Right lobe of liver (tissue), 6 donors: ENCODE measurements around the gene HNRNPA3. TPM values are rescaled to one million over a fixed set of nuclear protein-coding genes. Genes with fewer than 3 reads are reported as not detected.
"Not testable (repeated sequence)": the region's sequence is repeated elsewhere in the genome, so short reads cannot be mapped to it uniquely, and the experiment has no call there.

Experiments
- ATAC-seq, 4 donors: fragments of 200-7000 bp; cut with Tn5 transposase; one replicate each; pipeline ENCODE4 v1.9.1; 2020; ENCODE audit warnings: mild to moderate bottlenecking in 4 of 4, moderate library complexity in 4 of 4
- DNase-seq, 3 donors: peaks; one replicate each; pipeline ENCODE4 v3.0.0-alpha.2; 2020
- H3K27ac ChIP-seq, 3 donors: fragments of 200-600 bp; one replicate each; pipeline ENCODE4 v1.8.0; 2022
- H3K27me3 ChIP-seq, 2 donors: fragments of 200-600 bp; one replicate each; pipeline ENCODE4 v1.8.0; 2022
- H3K36me3 ChIP-seq, 4 donors: fragments of 200-600 bp; sonication (generic) in 1 of 4; one replicate each; pipeline versions ENCODE4 v1.5.1 to v1.8.0; 2017 to 2022; ENCODE audit warnings: control low read depth in 1 of 4
- H3K4me1 ChIP-seq, 4 donors: fragments of 200-600 bp; sonication (generic) in 1 of 4; one replicate each; pipeline versions ENCODE4 v1.5.1 to v1.8.0; 2017 to 2022; ENCODE audit warnings: control low read depth in 1 of 4
- H3K4me3 ChIP-seq, 3 donors: fragments of 200-600 bp; one replicate each; pipeline ENCODE4 v1.8.0; 2022
- H3K9me3 ChIP-seq, 4 donors: fragments of 200-600 bp; sonication (generic) in 1 of 4; one replicate each; pipeline versions ENCODE4 v1.5.1 to v1.8.0; 2017 to 2022; ENCODE audit warnings: control low read depth in 1 of 4
- POLR2A ChIP-seq: fragments of 450-650 bp; IDR thresholded peaks from one replicate; pipeline ENCODE4 v1.6.1; 2017; ENCODE audit warnings: antibody characterized with exemption, mild to moderate bottlenecking
- WGBS: methylation state at CpG from one replicate; pipeline ENCODE4 v1.1.6; 2018; ENCODE audit warnings: low coverage, low lambda C conversion rate; ENCODE audit not compliant: insufficient coverage; ENCODE audit errors: missing lambda C conversion rate; 5-methylcytosine and 5-hydroxymethylcytosine counted together
- intact Hi-C, 2 donors: fragments of 100-400 bp; cut with DNase I; formaldehyde crosslinking; loops; one replicate each; pipeline versions ENCODE4 v1.11.2 to v1.14.1; 2022
- total RNA-seq, 6 experiments: library from RNA; depleted of rRNA in 2 of 6; stranded (reverse); fragments of >200 nt in 2 of 6; fragmentation: NEBNext Ultra II Directional in 3 of 6; extraction: Animal tissue kit (Norgen Biotek cat#: 25700) in 3 of 6; gene quantifications; one replicate each; pipeline versions ENCODE4 v1.1.0 to v1.2.4, GENCODE V29; 2016 to 2023
- TF ChIP-seq, protein P1 (sequence below), 4 donors: fragments of 200-600 bp in 3 of 4; fragments of 450-650 bp in 1 of 4; IDR thresholded peaks; one replicate each; pipeline versions ENCODE4 v1.5.1 to v1.8.0; 2016 to 2022; ENCODE audit warnings: antibody characterized with exemption in 4 of 4, mild to moderate bottlenecking in 2 of 4
- donor health status: DM: no; HTN: yes; CAD: no.
- donor health status: DM: no; HTN: no; CAD: no.
- donor health status: DM: no; HTN: no; CAD: no.
- donor health status: DM: no; HTN: yes; CAD: no.
- donor health status: DM: no; HTN: yes; CAD: no.

Gene HNRNPA3
- total RNA-seq, 6 experiments from 2014 or later, result 22.4 to 70.4 (median 54.8) TPM

DNA sequence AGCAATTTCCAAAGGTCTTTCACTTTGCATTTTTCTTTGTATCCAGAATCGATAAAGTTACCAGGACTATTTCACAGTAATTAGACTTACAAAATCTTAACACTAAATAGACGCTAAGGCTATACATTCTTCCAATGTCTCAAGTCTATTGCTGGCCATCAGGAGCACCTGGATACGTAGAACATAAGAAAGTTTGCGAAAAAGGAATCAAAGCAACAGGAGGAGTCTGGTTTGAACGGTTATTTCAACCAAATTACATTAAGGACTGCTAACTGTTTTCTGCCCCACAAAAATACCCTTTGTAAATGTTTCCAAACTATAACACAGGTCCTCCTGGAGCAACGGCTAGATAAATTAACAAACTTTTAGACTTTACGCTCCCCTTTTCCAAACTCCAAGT lies 1.4 kb upstream of the HNRNPA3 start:
- TF ChIP-seq, protein P1, sequence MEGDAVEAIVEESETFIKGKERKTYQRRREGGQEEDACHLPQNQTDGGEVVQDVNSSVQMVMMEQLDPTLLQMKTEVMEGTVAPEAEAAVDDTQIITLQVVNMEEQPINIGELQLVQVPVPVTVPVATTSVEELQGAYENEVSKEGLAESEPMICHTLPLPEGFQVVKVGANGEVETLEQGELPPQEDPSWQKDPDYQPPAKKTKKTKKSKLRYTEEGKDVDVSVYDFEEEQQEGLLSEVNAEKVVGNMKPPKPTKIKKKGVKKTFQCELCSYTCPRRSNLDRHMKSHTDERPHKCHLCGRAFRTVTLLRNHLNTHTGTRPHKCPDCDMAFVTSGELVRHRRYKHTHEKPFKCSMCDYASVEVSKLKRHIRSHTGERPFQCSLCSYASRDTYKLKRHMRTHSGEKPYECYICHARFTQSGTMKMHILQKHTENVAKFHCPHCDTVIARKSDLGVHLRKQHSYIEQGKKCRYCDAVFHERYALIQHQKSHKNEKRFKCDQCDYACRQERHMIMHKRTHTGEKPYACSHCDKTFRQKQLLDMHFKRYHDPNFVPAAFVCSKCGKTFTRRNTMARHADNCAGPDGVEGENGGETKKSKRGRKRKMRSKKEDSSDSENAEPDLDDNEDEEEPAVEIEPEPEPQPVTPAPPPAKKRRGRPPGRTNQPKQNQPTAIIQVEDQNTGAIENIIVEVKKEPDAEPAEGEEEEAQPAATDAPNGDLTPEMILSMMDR (IDR thresholded peaks at IDR 0.05), result no peak
- TF ChIP-seq POLR2A, result no peak
- ATAC-seq (no peak), DNase-seq (no peak)
- Histone ChIP-seq H3K27me3 (no peaks in the 10 kb centered on the region), H3K4me3 (peak overlapping the region; percentile 30 to 58 (median 46)), H3K27ac (peak overlapping the region; percentile 91 to 99 (median 96)), H3K4me1 (peaks cover 0 to 24% (median 7%) of the 10 kb centered on the region in 4 donors), H3K9me3 (no peaks in the 10 kb centered on the region), H3K36me3 (peaks cover 0 to 13% (median 1%) of the 10 kb centered on the region in 4 donors)
- 26% methylated on average over 7 of the region's 7 CpGs for WGBS
- intact Hi-C loops, result no loop called here

DNA sequence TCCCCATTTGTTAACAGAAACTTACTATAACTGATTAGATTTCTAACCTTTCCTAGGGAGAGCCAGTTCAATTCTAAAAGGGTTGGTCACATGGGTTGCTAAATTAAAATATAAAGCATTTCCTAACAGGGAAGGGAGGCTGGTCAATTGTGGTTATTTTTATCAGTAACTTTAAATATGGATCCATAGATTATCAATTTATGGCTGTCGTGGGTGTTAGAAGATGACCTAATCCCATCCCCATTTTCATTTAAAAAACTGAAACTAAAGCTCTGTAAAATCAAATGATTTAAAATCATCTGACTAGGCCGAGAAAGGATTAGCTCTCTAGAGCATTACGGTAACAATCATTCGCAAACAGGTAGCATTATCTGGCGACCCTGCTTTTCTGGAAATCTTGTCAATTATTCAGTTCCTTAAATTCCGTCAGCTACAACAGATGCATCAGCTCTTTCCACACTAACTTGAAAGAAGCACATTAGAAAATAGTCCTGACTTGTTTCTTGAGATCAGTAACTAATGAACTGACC lies 953 bp upstream of the HNRNPA3 start:
- Histone ChIP-seq H3K9me3 (no peaks in the 10 kb centered on the region), H3K27ac (peak overlapping the region; percentile 91 to 99 (median 96)), H3K27me3 (no peaks in the 10 kb centered on the region), H3K4me1 (peaks cover 0 to 24% (median 7%) of the 10 kb centered on the region in 4 donors), H3K4me3 (peak overlapping the region; percentile 30 to 58 (median 46)), H3K36me3 (peaks cover 0 to 17% (median 5%) of the 10 kb centered on the region in 4 donors)
- ATAC-seq, result no peak
- TF ChIP-seq, protein P1 (IDR thresholded peaks at IDR 0.05), result no peak
- TF ChIP-seq POLR2A, result no peak
- WGBS, result 0% methylated on average over 6 of the region's 6 CpGs
- DNase-seq, result no peak
- intact Hi-C loops, result no loop called here

DNA sequence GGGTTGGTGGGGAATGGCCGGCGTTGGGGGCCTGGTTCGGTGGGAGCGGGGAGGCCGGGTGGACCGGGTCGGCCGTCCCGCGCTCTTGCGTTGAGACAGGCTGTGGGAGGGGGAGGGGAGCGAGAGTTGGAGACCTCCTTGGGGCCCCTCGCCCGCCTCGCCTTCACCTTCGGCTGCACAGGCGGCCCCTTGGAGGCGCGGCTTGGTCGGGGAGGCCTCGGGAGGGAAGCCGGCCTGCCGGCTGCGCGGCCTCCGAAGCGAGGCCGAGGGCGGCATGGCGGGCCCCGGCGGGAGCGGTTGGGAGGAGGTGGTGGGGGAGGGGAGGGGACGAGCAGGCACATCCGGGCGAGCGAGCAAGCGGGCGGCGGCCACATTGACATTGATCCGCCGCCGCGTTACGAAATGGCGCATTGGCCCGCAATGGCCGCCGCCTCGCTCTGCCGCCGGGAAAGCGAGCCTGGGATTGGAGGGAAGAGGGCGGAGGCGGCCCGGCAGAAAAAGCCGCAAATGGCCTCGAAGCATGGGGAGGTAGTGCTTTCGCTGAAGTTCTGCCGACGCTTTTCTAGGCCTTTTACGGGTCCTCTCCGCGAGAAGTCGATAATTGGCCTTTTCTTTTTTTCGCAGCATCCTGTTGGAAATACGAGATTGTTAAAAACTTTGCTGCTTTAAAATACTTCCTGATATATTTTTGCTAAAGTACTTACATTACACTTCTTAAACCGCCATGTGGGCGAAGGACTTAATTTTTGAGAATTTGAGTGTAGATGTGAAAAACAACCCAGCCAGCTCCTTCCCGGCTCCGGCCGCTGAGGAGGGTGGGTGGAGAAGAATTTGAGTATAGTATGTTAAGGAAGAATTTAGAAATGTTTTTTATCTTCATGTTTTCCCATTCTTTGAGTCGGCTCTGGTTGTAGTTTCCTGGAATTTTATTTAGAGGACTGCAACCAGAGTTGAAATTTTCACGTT lies 580 bp downstream of the HNRNPA3 start:
- peaks cover 0 to 24% (median 7%) of the 10 kb centered on the region in 4 donors for H3K4me1 ChIP-seq
- peaks cover 0 to 33% (median 14%) of the 10 kb centered on the region in 4 donors for H3K36me3 ChIP-seq
- H3K27ac ChIP-seq, result peak overlapping the region; percentile 96 to 100 (median 99)
- no peaks in the 10 kb centered on the region for H3K9me3 ChIP-seq
- H3K4me3 ChIP-seq, result peak overlapping the region; percentile 56 to 86 (median 72)
- ATAC-seq, result peak; percentile 68 to 80 (median 76)
- no peaks in the 10 kb centered on the region for H3K27me3 ChIP-seq
- WGBS, result under 1% methylated on average over 33 of the region's 74 CpGs
- DNase-seq, result peak; percentile 94 to 95 (median 95)
- TF ChIP-seq, protein P1 (IDR thresholded peaks at IDR 0.05), result no peak
- peak; percentile 28 for TF ChIP-seq POLR2A
- intact Hi-C loops, result no loop called here

DNA sequence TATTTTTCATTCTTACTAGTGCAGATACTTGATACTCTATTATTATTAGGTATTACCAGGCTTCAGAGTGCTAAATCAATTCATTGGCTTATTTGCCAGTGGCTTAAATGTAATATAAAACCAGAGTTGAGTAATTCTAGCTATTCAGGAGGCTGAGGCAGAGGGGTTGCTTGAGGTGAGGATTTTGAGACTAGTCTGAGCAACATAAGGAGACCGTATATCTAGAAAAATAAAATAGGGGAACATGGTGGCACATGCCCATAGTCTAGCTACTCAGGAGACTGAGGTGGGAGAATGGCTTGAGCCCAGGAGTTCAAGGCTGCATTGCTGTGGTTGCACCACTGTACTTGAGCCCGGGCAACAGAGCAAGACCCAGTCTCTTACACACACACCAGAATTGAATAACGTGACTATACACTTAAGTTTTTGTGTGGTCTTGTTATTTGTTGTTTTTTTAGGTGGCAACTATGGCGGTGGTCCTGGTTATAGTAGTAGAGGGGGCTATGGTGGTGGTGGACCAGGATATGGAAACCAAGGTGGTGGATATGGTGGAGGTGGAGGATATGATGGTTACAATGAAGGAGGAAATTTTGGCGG lies 4.8 kb downstream of the HNRNPA3 start:
- Histone ChIP-seq H3K4me1 (peaks cover 0 to 20% (median 7%) of the 10 kb centered on the region in 4 donors), H3K27me3 (no peaks in the 10 kb centered on the region), H3K4me3 (no peak overlapping the region), H3K9me3 (no peaks in the 10 kb centered on the region), H3K36me3 (peaks cover 0 to 70% (median 36%) of the 10 kb centered on the region in 4 donors), H3K27ac (no peak overlapping the region)
- intact Hi-C loops, result no loop called here
- TF ChIP-seq POLR2A, result no peak
- TF ChIP-seq, protein P1 (IDR thresholded peaks at IDR 0.05), result no peak
- 77% methylated on average over 4 of the region's 5 CpGs for WGBS
- ATAC-seq (no peak), DNase-seq (no peak)

DNA sequence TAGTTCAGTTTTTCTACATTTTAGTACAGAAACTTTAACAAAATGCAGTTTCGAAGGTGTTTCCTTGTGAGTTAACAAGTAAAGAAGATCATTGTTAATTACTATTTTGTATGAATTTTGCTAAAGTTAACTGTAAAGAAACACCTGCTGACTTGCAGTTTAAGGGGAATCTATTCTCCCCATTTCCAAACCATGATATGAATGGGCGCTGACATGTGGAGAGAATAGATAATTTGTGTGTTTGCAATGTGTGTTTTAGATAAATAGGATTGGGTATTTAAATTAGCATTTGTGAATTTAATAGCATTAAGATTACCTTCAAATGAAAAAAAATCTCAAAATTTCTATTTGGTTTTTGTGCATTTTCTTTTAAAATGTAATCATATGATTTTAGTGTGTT lies 7.2 kb downstream of the HNRNPA3 start:
- intact Hi-C loops, H3K27me3 ChIP-seq, ATAC-seq, DNase-seq, H3K4me3 ChIP-seq, H3K4me1 ChIP-seq, H3K27ac ChIP-seq, H3K9me3 ChIP-seq: not testable (repeated sequence)
- H3K36me3 ChIP-seq, result peaks cover 0 to 73% (median 39%) of the 10 kb centered on the region in 4 donors
- WGBS, result 93% methylated on average over 2 of the region's 2 CpGs
